Activated gamma-delta T cell (primary cell): ENCODE results near the gene POLR2M.

Source experiments
- DNase-seq: peaks from one replicate; lab custom pipeline; 2025; lab: John Stamatoyannopoulos, UW

POLR2M gene

GRCh38 chr15:57738734-57739237, 32.3 kb downstream of the POLR2M start:
- no peak for DNase-seq

- DNase-seq = no peak
Observed at GRCh38 chr15:57740048-57740447, 33.5 kb downstream of the POLR2M start.

- DNase-seq = no peak
Observed at GRCh38 chr15:57741089-57741488, 34.6 kb downstream of the POLR2M start.

GRCh38 chr15:57743424-57743823, 36.9 kb downstream of the POLR2M start:
- DNase-seq = no peak

GRCh38 chr15:57746786-57747185, 40.3 kb downstream of the POLR2M start:
- DNase-seq = no peak

- DNase-seq = no peak
Observed at GRCh38 chr15:57747206-57747896, 40.8 kb downstream of the POLR2M start.

- DNase-seq = no peak
Observed at GRCh38 chr15:57751177-57751800, 44.8 kb downstream of the POLR2M start.

GRCh38 chr15:57752436-57752835, 45.9 kb downstream of the POLR2M start:
- DNase-seq = no peak

- no peak for DNase-seq
Observed at GRCh38 chr15:57752840-57753239, 46.3 kb downstream of the POLR2M start.

- DNase-seq = no peak
Observed at GRCh38 chr15:57756466-57756865, 50.0 kb downstream of the POLR2M start.

- no peak for DNase-seq
Observed at GRCh38 chr15:57758560-57758959, 52.0 kb downstream of the POLR2M start.

- DNase-seq = no peak
Observed at GRCh38 chr15:57761562-57761961, 55.0 kb downstream of the POLR2M start.

GRCh38 chr15:57762302-57762701, 55.8 kb downstream of the POLR2M start:
- DNase-seq = no peak

- no peak for DNase-seq
Observed at GRCh38 chr15:57763176-57763964, 56.9 kb downstream of the POLR2M start.
